ENCODE results near the gene MAP3K4.

MAP3K4 gene

GRCh38 chr6:161013695-161014094, 22.1 kb downstream of the MAP3K4 start:
- H3K27ac ChIP-seq (ENCODE audit: low read depth, low read length): no peak overlapping the region
- H3K9ac ChIP-seq (ENCODE audit: low read length): no peak overlapping the region
- no peaks in the 10 kb centered on the region for H3K27me3 ChIP-seq (ENCODE audit: control insufficient read depth in 1 of 2, insufficient read depth in 2 of 2, low read length in 2 of 2)
- H3K9me3 ChIP-seq (ENCODE audit: low read length): no peaks in the 10 kb centered on the region
- H3K36me3 ChIP-seq (ENCODE audit: insufficient read depth, low read length): no peaks in the 10 kb centered on the region
- peaks cover 37% of the 10 kb centered on the region for H3K4me1 ChIP-seq (ENCODE audit: insufficient read depth, low read length)
- H3K4me3 ChIP-seq (ENCODE audit: low read depth in 1 of 2, low read length in 2 of 2): no peak overlapping the region

- H3K4me1 ChIP-seq (ENCODE audit: insufficient read depth, low read length): peaks cover 16% of the 10 kb centered on the region
- no peak overlapping the region for H3K27ac ChIP-seq (ENCODE audit: low read depth, low read length)
- no peaks in the 10 kb centered on the region for H3K27me3 ChIP-seq (ENCODE audit: control insufficient read depth in 1 of 2, insufficient read depth in 2 of 2, low read length in 2 of 2)
- H3K9ac ChIP-seq (ENCODE audit: low read length): no peak overlapping the region
- no peaks in the 10 kb centered on the region for H3K36me3 ChIP-seq (ENCODE audit: insufficient read depth, low read length)
- no peaks in the 10 kb centered on the region for H3K9me3 ChIP-seq (ENCODE audit: low read length)
- no peak overlapping the region for H3K4me3 ChIP-seq (ENCODE audit: low read depth in 1 of 2, low read length in 2 of 2)
These were observed 26.4 kb downstream of the MAP3K4 start for GRCh38 chr6:161017766-161018564.

- Histone ChIP-seq H3K4me1 (ENCODE audit: insufficient read depth, low read length) (peaks cover 10% of the 10 kb centered on the region), H3K27ac (ENCODE audit: low read depth, low read length) (no peak overlapping the region), H3K9ac (ENCODE audit: low read length) (no peak overlapping the region), H3K4me3 (ENCODE audit: low read depth in 1 of 2, low read length in 2 of 2) (no peak overlapping the region), H3K27me3 (ENCODE audit: control insufficient read depth in 1 of 2, insufficient read depth in 2 of 2, low read length in 2 of 2) (no peaks in the 10 kb centered on the region), H3K9me3 (ENCODE audit: low read length) (no peaks in the 10 kb centered on the region), H3K36me3 (ENCODE audit: insufficient read depth, low read length) (no peaks in the 10 kb centered on the region)
These were observed 27.8 kb downstream of the MAP3K4 start for GRCh38 chr6:161019324-161019839.

- Histone ChIP-seq H3K4me1 (ENCODE audit: insufficient read depth, low read length) (peaks cover 8% of the 10 kb centered on the region), H3K27me3 (ENCODE audit: control insufficient read depth in 1 of 2, insufficient read depth in 2 of 2, low read length in 2 of 2) (no peaks in the 10 kb centered on the region), H3K27ac (ENCODE audit: low read depth, low read length) (no peak overlapping the region), H3K9ac (ENCODE audit: low read length) (no peak overlapping the region), H3K36me3 (ENCODE audit: insufficient read depth, low read length) (no peaks in the 10 kb centered on the region), H3K4me3 (ENCODE audit: low read depth in 1 of 2, low read length in 2 of 2) (no peak overlapping the region), H3K9me3 (ENCODE audit: low read length) (no peaks in the 10 kb centered on the region)
These were observed 30.0 kb downstream of the MAP3K4 start for GRCh38 chr6:161021543-161021942.

- Histone ChIP-seq H3K9me3 (ENCODE audit: low read length) (no peaks in the 10 kb centered on the region), H3K36me3 (ENCODE audit: insufficient read depth, low read length) (no peaks in the 10 kb centered on the region), H3K4me1 (ENCODE audit: insufficient read depth, low read length) (peaks cover 7% of the 10 kb centered on the region), H3K27me3 (ENCODE audit: control insufficient read depth in 1 of 2, insufficient read depth in 2 of 2, low read length in 2 of 2) (no peaks in the 10 kb centered on the region), H3K27ac (ENCODE audit: low read depth, low read length) (no peak overlapping the region), H3K9ac (ENCODE audit: low read length) (no peak overlapping the region), H3K4me3 (ENCODE audit: low read depth in 1 of 2, low read length in 2 of 2) (no peak overlapping the region)
These were observed 30.6 kb downstream of the MAP3K4 start for GRCh38 chr6:161021998-161022743.

- Histone ChIP-seq H3K36me3 (ENCODE audit: insufficient read depth, low read length) (no peaks in the 10 kb centered on the region), H3K9ac (ENCODE audit: low read length) (no peak overlapping the region), H3K27ac (ENCODE audit: low read depth, low read length) (no peak overlapping the region), H3K4me3 (ENCODE audit: low read depth in 1 of 2, low read length in 2 of 2) (no peak overlapping the region), H3K9me3 (ENCODE audit: low read length) (no peaks in the 10 kb centered on the region), H3K4me1 (ENCODE audit: insufficient read depth, low read length) (peaks cover 7% of the 10 kb centered on the region), H3K27me3 (ENCODE audit: control insufficient read depth in 1 of 2, insufficient read depth in 2 of 2, low read length in 2 of 2) (no peaks in the 10 kb centered on the region)
These were observed 31.7 kb downstream of the MAP3K4 start for GRCh38 chr6:161023316-161023715.

GRCh38 chr6:161024364-161024920, 32.9 kb downstream of the MAP3K4 start:
- no peaks in the 10 kb centered on the region for H3K36me3 ChIP-seq (ENCODE audit: insufficient read depth, low read length)
- H3K4me1 ChIP-seq (ENCODE audit: insufficient read depth, low read length): peaks cover 12% of the 10 kb centered on the region
- no peak overlapping the region for H3K9ac ChIP-seq (ENCODE audit: low read length)
- no peaks in the 10 kb centered on the region for H3K9me3 ChIP-seq (ENCODE audit: low read length)
- H3K27ac ChIP-seq (ENCODE audit: low read depth, low read length): no peak overlapping the region
- no peak overlapping the region for H3K4me3 ChIP-seq (ENCODE audit: low read depth in 1 of 2, low read length in 2 of 2)
- H3K27me3 ChIP-seq (ENCODE audit: control insufficient read depth in 1 of 2, insufficient read depth in 2 of 2, low read length in 2 of 2): no peaks in the 10 kb centered on the region

GRCh38 chr6:161027385-161027784, 35.8 kb downstream of the MAP3K4 start:
- H3K36me3 ChIP-seq (ENCODE audit: insufficient read depth, low read length): no peaks in the 10 kb centered on the region
- no peaks in the 10 kb centered on the region for H3K9me3 ChIP-seq (ENCODE audit: low read length)
- no peak overlapping the region for H3K9ac ChIP-seq (ENCODE audit: low read length)
- H3K27me3 ChIP-seq (ENCODE audit: control insufficient read depth in 1 of 2, insufficient read depth in 2 of 2, low read length in 2 of 2): no peaks in the 10 kb centered on the region
- no peak overlapping the region for H3K4me3 ChIP-seq (ENCODE audit: low read depth in 1 of 2, low read length in 2 of 2)
- H3K4me1 ChIP-seq (ENCODE audit: insufficient read depth, low read length): peaks cover 27% of the 10 kb centered on the region
- H3K27ac ChIP-seq (ENCODE audit: low read depth, low read length): no peak overlapping the region

GRCh38 chr6:161029195-161029809, 37.7 kb downstream of the MAP3K4 start:
- Histone ChIP-seq H3K4me3 (ENCODE audit: low read depth in 1 of 2, low read length in 2 of 2) (no peak overlapping the region), H3K9me3 (ENCODE audit: low read length) (no peaks in the 10 kb centered on the region)

GRCh38 chr6:161031721-161032495, 40.3 kb downstream of the MAP3K4 start:
- Histone ChIP-seq H3K36me3 (ENCODE audit: insufficient read depth, low read length) (peaks cover 3% of the 10 kb centered on the region), H3K27ac (ENCODE audit: low read depth, low read length) (no peak overlapping the region), H3K9me3 (ENCODE audit: low read length) (no peaks in the 10 kb centered on the region), H3K27me3 (ENCODE audit: control insufficient read depth in 1 of 2, insufficient read depth in 2 of 2, low read length in 2 of 2) (no peaks in the 10 kb centered on the region), H3K9ac (ENCODE audit: low read length) (no peak overlapping the region), H3K4me3 (ENCODE audit: low read depth in 1 of 2, low read length in 2 of 2) (no peak overlapping the region), H3K4me1 (ENCODE audit: insufficient read depth, low read length) (peaks cover 27% of the 10 kb centered on the region)

More at GRCh38 chr6:161029195-161029809, 37.7 kb downstream of the MAP3K4 start:
- Histone ChIP-seq H3K27ac (ENCODE audit: low read depth, low read length) (no peak overlapping the region), H3K9ac (ENCODE audit: low read length) (no peak overlapping the region), H3K27me3 (ENCODE audit: control insufficient read depth in 1 of 2, insufficient read depth in 2 of 2, low read length in 2 of 2) (no peaks in the 10 kb centered on the region), H3K36me3 (ENCODE audit: insufficient read depth, low read length) (no peaks in the 10 kb centered on the region), H3K4me1 (ENCODE audit: insufficient read depth, low read length) (peaks cover 27% of the 10 kb centered on the region)

Measured in muscle layer of colon (tissue), 2 donors.